Stimulated activated naive CD8-positive, alpha-beta T cell treated with anti-CD3 and anti-CD28 coated beads, Interleukin-15, amount 100 ng/mL, for 72 hours (primary cell): ENCODE measurements around the gene C16orf96.

Experiments used
- ATAC-seq: fragments of 150-1000 bp; cut with Tn5 transposase; 2 replicates; pipeline ENCODE4 v1.10.0; 2021; ENCODE audit warnings: mild to moderate bottlenecking, moderate library complexity
- DNase-seq, 2 donors: peaks; one replicate each; pipeline ENCODE4 v3.0.0; 2021 to 2022
- H3K27ac Mint-ChIP-seq, 2 donors: one replicate each; pipeline ENCODE4 v1.8.0; 2022; ENCODE audit warnings: mild to moderate bottlenecking in 2 of 2, mixed read lengths in 2 of 2, moderate library complexity in 2 of 2
- H3K27me3 Mint-ChIP-seq: one replicate; pipeline ENCODE4 v1.8.0; 2022; ENCODE audit warnings: mixed read lengths
- H3K4me1 Mint-ChIP-seq: one replicate; pipeline ENCODE4 v1.8.0; 2022; ENCODE audit warnings: mild to moderate bottlenecking, mixed read lengths
- H3K4me3 Mint-ChIP-seq, 2 donors: one replicate each; pipeline ENCODE4 v1.8.0; 2022; ENCODE audit warnings: mild to moderate bottlenecking in 2 of 2, mixed read lengths in 2 of 2, moderate library complexity in 1 of 2
- H3K9me3 Mint-ChIP-seq, 2 donors: one replicate each; pipeline ENCODE4 v1.8.0; 2022; ENCODE audit warnings: mixed read lengths in 2 of 2

Gene C16orf96

DNA sequence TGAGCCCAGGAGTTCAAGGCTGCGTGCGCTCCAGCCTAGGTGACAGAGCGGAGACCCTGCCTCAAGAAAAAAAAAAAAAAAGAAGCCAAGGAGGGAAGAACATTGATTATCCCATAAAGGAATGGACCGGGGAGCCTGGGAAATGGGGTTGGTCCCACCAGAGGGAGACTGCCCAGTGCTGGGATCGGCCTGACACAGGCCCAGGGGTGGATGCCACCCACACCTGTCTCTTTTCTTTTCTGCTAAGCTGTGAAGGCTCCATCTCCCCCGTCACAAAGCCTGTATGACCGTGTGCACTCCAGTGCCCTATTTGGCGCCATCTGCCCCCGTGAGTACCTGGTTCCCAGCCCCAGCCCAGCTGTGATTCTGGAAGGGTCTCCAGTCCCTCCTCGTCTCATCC, 42.9 kb downstream of the C16orf96 start:
- no peak overlapping the region for H3K4me3 Mint-ChIP-seq
- no peaks in the 10 kb centered on the region for H3K4me1 Mint-ChIP-seq
- DNase-seq: no peak
- peaks cover 12% of the 10 kb centered on the region for H3K27me3 Mint-ChIP-seq
- no peaks in the 10 kb centered on the region for H3K9me3 Mint-ChIP-seq
- H3K27ac Mint-ChIP-seq: peak overlapping the region in 1 of 2 donors; percentile 37
- no peak for ATAC-seq

DNA sequence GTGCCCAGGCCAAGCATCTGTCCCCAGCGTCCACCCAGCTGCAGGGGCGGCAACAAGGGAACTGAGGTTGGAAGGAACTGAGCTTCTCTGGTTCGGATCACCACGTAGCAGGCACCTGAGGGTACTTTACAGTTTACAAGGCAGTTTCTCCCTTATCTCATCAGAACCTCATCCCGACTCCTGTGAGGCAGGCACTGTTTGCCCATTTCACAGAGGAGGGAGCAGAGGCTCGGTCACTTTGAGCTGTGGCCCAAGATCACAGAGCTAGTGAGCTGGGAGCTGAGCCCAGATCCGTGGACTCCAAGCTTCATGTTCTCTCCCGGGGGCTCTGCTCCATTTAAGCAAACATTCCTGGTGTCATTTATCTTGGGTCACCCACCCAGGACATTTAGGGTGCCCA, 43.4 kb downstream of the C16orf96 start:
- no peak overlapping the region for H3K4me3 Mint-ChIP-seq
- H3K9me3 Mint-ChIP-seq: no peaks in the 10 kb centered on the region
- peaks cover 12% of the 10 kb centered on the region for H3K27me3 Mint-ChIP-seq
- ATAC-seq: no peak
- DNase-seq: no peak
- peak overlapping the region in 1 of 2 donors; percentile 34 for H3K27ac Mint-ChIP-seq
- H3K4me1 Mint-ChIP-seq: no peaks in the 10 kb centered on the region

DNA sequence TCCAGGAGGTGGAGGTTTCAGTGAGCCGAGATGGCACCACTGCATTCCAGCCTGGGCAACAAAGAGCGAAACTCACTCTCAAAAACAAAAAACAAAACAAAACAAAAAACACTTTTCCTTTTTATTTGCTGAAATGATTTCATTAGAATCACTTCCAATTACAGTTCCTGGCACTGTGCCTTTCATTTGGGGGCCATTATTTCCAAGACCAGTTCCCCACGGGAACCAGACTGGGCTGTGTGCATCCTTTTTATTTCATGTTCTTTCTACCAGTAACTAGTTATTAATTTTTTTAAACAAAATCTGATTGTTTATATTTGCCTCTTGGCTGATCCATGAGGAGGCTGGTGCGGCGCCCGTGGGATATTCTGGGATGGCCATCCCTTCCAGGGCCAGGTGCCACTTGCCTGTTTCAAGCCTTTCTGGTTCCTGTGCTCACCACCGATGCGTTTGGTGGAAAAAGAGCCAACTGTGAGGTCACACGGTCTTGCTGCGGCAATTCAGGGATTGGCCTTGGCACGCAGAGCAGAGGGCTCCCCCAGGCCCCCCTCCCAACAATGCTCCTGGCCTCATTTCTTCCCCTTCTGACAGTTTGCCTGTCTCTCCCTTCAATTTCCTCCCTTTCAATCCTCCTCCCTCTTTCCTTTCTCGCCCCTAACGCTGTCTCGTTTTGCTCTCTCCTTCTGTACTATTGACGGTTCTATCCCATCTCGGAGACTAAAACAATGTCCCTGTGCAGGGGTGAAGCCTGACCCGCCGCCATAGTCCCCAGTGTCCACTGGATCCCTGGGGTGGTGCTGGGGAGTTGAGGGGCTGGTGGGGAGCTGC, 45.1 kb downstream of the C16orf96 start:
- Mint-ChIP-seq H3K27ac (no peak overlapping the region), H3K9me3 (no peaks in the 10 kb centered on the region), H3K4me3 (no peak overlapping the region), H3K27me3 (peaks cover 12% of the 10 kb centered on the region), H3K4me1 (no peaks in the 10 kb centered on the region)
- ATAC-seq (no peak), DNase-seq (no peak)

GRCh38 chr16:4601864-4602186, 45.7 kb downstream of the C16orf96 start:
- H3K9me3 Mint-ChIP-seq: no peaks in the 10 kb centered on the region
- DNase-seq (no peak), ATAC-seq (peak; percentile 12)
- H3K4me3 Mint-ChIP-seq: no peak overlapping the region
- no peak overlapping the region for H3K27ac Mint-ChIP-seq
- no peaks in the 10 kb centered on the region for H3K4me1 Mint-ChIP-seq
- peaks cover 12% of the 10 kb centered on the region for H3K27me3 Mint-ChIP-seq

DNA sequence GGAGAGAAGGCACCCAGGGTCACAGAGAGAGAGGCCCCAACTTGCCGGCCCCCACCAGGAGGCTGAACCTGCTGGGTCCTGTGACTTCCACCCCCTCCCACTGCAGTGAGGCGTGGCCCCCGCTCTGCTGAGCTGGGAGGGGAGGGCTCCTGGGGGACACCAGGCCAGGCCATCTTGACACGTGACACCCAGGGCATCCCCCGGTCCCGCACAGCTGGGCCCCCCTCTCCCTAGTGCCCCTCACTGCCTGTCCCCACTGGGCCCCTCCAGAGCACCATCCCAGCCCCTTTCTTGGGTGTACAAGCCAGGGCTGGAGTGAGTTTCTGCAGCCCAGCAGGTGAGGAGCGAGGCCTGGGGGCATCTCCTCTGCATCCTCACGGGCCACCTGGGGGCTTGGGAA, 46.2 kb downstream of the C16orf96 start:
- DNase-seq (no peak), ATAC-seq (peak; percentile 52)
- H3K27me3 Mint-ChIP-seq: peaks cover 12% of the 10 kb centered on the region
- no peak overlapping the region for H3K4me3 Mint-ChIP-seq
- no peaks in the 10 kb centered on the region for H3K9me3 Mint-ChIP-seq
- H3K4me1 Mint-ChIP-seq: no peaks in the 10 kb centered on the region
- H3K27ac Mint-ChIP-seq: no peak overlapping the region

GRCh38 chr16:4603624-4604170, 47.6 kb downstream of the C16orf96 start:
- Mint-ChIP-seq H3K4me3 (no peak overlapping the region), H3K9me3 (no peaks in the 10 kb centered on the region), H3K27me3 (peaks cover 12% of the 10 kb centered on the region), H3K4me1 (no peaks in the 10 kb centered on the region), H3K27ac (no peak overlapping the region)
- DNase-seq: no peak
- ATAC-seq: no peak

DNA sequence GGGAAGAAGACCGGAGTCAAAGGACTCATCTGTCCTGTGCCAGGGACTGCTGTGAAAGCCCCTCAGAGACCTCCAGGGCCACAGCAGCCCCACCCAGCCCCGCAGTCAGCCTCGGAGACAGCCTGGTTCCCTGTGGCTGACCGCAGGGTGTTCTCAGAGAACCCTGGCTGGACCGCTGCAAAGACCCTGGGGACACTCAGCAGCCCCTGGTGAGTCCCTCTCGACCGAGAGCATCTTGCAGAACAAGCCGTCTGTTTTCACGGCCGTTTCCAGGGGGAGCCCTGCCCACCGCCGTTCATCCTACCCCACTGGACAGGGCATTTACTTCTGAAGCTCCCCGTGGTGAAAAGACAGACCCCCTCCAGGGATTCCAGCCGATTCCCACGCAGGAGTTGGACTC, 48.3 kb downstream of the C16orf96 start:
- Mint-ChIP-seq H3K4me3 (no peak overlapping the region), H3K9me3 (no peaks in the 10 kb centered on the region), H3K27me3 (peaks cover 12% of the 10 kb centered on the region), H3K27ac (peak overlapping the region in 1 of 2 donors; percentile 12), H3K4me1 (no peaks in the 10 kb centered on the region)
- DNase-seq: no peak
- ATAC-seq: no peak

- Mint-ChIP-seq H3K4me1 (peaks cover 7% of the 10 kb centered on the region), H3K9me3 (no peaks in the 10 kb centered on the region), H3K4me3 (no peak overlapping the region), H3K27ac (no peak overlapping the region), H3K27me3 (peaks cover 10% of the 10 kb centered on the region)
- ATAC-seq (no peak), DNase-seq (no peak)
Measured at GRCh38 chr16:4606354-4606753, 50.2 kb downstream of the C16orf96 start.

DNA sequence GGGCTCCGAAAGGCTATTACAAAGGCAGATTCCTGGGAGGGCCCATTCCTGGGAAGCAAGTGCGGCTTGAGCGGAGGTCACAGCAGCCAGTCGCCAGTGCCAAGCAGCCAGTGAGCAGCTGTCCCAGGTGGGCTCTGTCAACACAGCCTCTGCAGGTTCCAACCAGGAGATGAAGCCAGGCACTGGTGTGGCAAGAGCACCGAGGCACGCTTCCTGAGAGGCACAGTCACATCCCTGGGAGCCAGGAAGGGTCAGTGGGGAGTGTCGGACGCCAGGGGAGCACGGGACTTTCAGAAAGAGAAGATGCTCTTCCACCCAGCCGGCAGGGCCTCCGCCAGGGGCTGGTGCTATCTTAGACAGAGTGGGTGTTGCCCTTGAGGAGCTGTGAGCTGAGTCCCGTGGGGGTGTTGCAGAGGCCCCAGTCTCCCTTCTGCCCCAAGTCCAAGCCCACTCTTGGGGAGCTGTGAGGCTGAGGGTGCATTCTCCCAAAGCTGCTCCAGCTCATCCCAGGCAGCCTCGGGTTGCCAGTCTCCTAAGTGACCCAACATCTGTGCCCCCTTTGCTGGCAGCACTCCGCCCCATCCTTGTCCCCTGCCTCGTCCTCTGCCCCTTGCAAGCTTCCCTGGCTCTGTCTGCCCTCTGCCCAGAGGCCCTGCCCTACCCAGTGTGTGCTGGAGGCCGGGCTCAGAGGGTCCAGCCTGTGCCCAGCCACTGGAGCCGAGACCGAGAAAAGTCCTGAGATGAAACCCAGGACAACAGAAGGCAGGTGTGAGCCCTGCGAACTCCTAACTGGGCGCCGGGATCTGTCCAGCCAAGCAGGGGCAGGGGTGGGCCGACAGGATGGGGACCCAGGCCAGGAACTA, 51.9 kb downstream of the C16orf96 start:
- ATAC-seq (no peak), DNase-seq (no peak)
- H3K27ac Mint-ChIP-seq: peak overlapping the region in 1 of 2 donors; percentile 74
- no peaks in the 10 kb centered on the region for H3K27me3 Mint-ChIP-seq
- peaks cover 16% of the 10 kb centered on the region for H3K4me1 Mint-ChIP-seq
- no peak overlapping the region for H3K4me3 Mint-ChIP-seq
- no peaks in the 10 kb centered on the region for H3K9me3 Mint-ChIP-seq

GRCh38 chr16:4608704-4608980, 52.5 kb downstream of the C16orf96 start:
- H3K4me3 Mint-ChIP-seq: no peak overlapping the region
- no peaks in the 10 kb centered on the region for H3K9me3 Mint-ChIP-seq
- H3K27me3 Mint-ChIP-seq: no peaks in the 10 kb centered on the region
- peak overlapping the region in 1 of 2 donors; percentile 74 for H3K27ac Mint-ChIP-seq
- peaks cover 22% of the 10 kb centered on the region for H3K4me1 Mint-ChIP-seq
- ATAC-seq (no peak), DNase-seq (no peak)

GRCh38 chr16:4609200-4610010, 53.3 kb downstream of the C16orf96 start:
- no peak for DNase-seq
- Mint-ChIP-seq H3K27me3 (no peaks in the 10 kb centered on the region), H3K9me3 (no peaks in the 10 kb centered on the region), H3K27ac (no peak overlapping the region), H3K4me3 (no peak overlapping the region), H3K4me1 (peaks cover 23% of the 10 kb centered on the region)
- no peak for ATAC-seq

- Mint-ChIP-seq H3K9me3 (no peaks in the 10 kb centered on the region), H3K4me1 (peaks cover 29% of the 10 kb centered on the region), H3K4me3 (no peak overlapping the region), H3K27me3 (no peaks in the 10 kb centered on the region), H3K27ac (no peak overlapping the region)
- ATAC-seq (no peak), DNase-seq (no peak)
Measured at GRCh38 chr16:4610011-4611005, 54.2 kb downstream of the C16orf96 start.

GRCh38 chr16:4611337-4612021, 55.3 kb downstream of the C16orf96 start:
- Mint-ChIP-seq H3K9me3 (no peaks in the 10 kb centered on the region), H3K4me3 (no peak overlapping the region), H3K4me1 (peaks cover 41% of the 10 kb centered on the region), H3K27me3 (no peaks in the 10 kb centered on the region), H3K27ac (peak overlapping the region in 1 of 2 donors; percentile 37)
- ATAC-seq (no peak), DNase-seq (no peak)

- no peak overlapping the region for H3K27ac Mint-ChIP-seq
- H3K4me1 Mint-ChIP-seq: peaks cover 51% of the 10 kb centered on the region
- no peaks in the 10 kb centered on the region for H3K9me3 Mint-ChIP-seq
- ATAC-seq (no peak), DNase-seq (no peak)
- H3K27me3 Mint-ChIP-seq: no peaks in the 10 kb centered on the region
- peak overlapping the region in 1 of 2 donors; percentile 67 for H3K4me3 Mint-ChIP-seq
Measured at GRCh38 chr16:4612474-4612931, 56.4 kb downstream of the C16orf96 start.
